ENCODE results near the gene BRD4. TPM values are rescaled to one million over a fixed set of nuclear protein-coding genes. Genes with fewer than 3 reads are reported as not detected.

BRD4 gene
- total RNA-seq, 1 donor from 2014 or later = 67.4 TPM

DNA sequence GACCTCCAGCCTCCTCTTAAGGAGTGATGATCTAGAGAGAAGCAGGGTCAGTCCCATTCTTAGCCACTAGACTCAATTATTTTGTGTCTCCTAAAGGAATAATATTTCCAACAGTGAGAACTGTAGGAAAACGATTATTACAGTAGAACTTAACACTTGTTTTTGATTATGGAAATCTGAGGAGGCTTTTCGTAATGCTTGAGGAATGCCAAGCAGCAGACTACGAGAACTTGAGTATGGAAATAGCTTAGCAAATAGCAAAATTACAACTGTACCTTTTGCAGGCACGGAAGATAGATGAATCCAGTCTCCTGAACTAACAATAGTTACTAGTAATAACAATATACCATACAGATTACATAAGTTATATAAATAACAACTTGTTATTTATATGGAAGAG is 12.2 kb downstream of the BRD4 start:
- intact Hi-C loops (cut with micrococcal nuclease) = no loop called here
- DNase-seq (no peak), ATAC-seq (no peak)

DNA sequence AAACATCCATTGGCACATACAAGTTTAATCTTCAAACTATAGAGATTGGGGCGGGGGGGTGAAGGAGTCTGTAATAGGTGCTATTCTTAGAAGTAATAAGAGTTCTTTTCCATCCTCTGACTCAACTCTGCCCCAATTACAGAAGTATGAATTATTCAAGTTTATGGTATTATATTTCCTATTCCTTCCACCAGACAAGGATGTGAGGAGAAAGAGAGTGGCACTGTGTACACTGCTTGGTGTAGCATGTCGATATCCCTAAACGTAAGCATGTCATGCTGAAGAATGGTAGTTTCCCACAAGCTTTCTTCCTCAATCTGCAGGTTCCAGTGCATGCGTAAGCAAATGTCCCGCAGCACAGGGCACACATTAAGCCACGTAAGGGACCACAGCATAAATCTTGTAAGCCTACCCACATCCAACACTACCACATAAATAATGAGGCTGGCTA is 14.1 kb downstream of the BRD4 start:
- DNase-seq (no peak), ATAC-seq (peak; percentile 11)
- intact Hi-C loops (cut with micrococcal nuclease) = no loop called here

DNA sequence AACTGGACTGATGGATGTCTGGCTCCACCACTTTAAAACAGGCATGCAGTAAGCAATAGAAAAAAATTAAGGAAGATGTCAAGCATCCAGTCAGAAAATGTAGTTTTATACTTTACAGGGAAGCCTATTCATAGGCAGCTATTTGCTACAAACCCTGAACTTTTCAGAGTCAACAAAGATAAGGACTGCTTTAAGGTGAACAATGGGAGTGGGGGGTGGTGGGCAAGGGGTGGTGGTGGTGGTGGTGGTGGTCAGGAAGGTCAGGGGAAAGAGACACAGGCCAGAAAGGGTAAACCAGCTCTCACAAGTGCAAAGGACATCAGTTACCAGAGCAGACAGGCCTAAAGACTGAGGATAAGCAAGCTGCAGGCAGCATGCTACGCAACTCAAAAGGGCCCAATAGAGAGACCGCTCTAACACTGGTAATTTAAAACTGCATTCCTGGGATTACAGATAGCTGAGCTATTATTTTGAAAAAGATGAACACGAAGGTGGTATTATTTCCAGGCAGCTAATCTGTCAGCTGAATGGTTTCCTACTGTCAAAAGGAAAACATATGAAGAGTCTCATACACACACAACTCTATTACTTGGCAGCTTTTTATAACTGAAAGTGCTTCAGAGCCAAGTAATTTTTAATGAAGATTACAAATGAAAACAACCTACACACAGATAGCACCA is 14.8 kb downstream of the BRD4 start:
- DNase-seq (no peak), ATAC-seq (peak; percentile 39)
- intact Hi-C loops (cut with micrococcal nuclease) = no loop called here

DNA sequence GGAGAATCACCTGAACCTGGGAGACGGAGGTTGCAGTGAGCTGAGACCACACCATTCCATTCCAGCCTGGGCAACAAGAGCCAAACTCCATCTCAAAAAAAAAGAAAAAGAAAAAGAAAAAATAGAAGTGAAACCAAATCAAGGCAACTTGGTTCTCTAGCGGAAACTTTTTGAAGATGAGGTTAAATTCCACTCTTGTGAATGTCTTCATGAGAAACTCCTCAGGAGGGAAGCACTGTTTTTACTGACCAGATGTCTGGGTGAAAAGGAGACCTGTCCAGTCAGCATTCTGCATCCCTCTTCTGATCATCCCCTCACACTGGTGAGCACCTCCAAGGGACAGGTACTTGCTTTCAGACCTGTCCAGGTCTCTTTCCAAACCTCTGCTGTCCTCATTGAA is 15.8 kb downstream of the BRD4 start:
- intact Hi-C loops (cut with micrococcal nuclease) = no loop called here
- ATAC-seq (no peak), DNase-seq (no peak)

DNA sequence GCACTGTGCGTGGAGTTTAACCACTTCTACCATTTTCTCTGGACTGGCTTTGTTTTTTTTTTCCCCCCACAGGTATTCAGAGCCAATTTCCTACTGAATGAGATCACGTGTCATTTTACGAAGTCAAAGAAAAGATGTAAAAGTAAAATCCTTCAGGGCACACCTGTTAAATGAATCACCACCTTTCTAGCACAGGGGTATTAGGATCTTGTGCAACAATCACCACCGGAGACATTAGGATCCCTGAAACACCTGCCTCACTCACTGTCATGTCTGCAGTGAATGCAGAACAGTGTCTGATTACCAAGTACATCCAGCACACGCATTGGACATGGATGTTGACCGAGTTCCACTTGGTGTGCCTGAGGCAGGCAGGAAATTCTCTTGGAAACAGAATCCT is 17.2 kb downstream of the BRD4 start:
- intact Hi-C loops (cut with micrococcal nuclease) = no loop called here
- DNase-seq = no peak
- no peak for ATAC-seq

DNA sequence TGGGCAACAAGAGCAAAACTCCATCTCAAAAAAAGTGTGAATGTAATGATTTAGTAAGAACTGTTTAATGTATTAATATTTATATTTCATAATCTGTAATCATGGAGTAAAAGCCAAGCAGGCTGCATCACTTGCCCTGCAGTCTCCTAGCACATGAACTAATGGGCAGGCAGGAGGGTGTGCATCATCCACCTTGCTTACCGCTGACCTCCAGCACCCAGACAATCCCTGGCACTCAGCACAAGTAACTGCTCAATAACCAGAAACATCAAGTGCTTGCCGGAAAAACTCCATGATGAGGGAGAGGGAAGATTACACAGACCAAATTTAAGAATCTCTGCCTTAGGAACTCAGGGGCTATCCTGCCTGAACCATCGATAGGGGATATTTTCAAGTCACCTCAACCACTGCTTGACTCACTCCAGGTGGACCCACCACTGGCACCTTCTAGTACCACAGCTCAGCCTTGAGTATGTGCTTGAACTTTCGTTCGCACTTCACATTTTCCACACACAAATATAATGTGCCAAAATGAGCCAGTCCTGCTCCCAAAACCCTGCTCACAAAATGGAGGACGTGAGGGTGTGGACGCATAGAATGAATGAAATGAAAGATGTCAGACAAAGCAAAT is 18.6 kb downstream of the BRD4 start:
- ATAC-seq (peak; percentile 22), DNase-seq (no peak)
- intact Hi-C loops (cut with micrococcal nuclease) = no loop called here

DNA sequence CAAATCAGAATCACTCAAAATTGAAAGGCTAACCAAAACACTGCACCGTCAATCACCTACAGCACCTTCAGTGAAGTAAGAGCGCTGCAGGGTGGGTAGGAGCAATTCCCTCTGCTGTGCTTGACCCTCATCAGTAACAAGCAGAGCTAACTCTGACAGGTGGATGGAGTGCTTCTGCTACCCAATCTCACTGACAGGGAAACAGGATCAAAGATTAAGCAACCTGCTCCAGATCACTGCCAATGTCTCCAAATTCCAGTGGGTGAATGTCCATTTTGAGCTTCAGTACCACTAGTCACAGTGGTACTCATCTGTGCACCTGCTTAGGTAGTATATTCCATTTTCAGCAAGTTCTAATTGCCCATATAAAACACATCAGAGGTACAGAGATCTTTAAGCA is 25.2 kb downstream of the BRD4 start:
- intact Hi-C loops (cut with micrococcal nuclease) = no loop called here
- DNase-seq (no peak), ATAC-seq (no peak)

DNA sequence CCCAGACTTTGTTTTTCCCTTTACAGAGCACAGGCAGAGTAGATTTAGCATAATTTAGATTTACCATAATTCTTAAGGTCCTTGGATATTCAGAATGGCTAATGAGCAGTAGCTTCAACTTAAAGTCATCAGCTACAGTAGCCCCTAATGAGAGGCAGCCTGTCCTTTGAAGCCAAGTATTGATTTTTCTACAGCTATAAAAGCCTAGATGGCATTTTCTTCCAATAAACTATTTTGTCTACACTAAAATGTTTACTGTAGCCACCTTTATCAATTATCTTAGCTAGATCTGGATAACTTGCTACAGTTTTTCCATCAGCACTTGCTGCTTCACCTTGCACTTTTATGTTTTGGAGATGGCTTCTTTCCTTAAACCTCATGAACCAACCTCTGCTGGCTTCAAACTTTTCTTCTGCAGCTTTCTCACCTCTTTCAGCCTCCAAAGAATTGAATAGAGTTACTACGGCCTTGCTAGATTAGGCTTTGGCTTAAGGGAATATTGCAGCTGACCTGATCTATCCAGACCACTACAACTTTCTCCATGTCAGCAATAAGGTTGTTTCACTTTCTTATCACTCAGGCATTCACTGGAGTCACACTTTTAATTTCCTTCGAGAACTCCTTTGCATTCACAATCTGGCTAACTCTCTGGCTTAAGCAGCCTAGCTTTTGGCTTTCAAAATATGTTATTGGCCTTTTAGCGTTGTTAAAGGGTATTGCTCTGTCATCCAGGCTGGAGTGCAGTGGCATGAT is 26.6 kb downstream of the BRD4 start:
- ATAC-seq (no peak), DNase-seq (no peak)
- intact Hi-C loops (cut with micrococcal nuclease) = no loop called here

DNA sequence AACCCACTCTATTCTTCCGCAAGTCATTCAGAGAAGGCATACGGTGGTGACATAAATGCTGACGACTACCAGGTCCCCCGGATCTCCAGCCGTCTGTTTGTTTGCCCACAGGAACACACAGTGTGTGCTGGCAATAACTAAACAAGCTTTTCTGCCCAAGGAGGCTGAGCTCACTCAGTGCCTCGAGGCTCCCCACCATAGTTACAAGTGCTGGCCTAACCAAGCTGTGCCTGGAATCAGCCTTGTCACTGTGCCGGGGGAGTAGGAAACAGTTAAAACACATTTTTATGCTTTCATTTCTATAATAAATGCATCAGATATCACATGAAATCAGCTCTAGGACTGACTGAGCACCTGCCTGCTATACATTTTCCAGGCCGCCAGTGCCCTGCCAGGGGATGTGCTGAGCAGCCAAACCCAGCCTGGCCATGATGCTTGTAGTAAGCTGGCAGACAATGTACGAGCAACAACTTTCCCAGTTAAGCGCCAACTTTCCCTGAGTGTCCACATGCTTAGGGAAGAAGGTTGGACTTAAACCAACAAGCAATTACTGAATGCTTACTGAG is 28.1 kb downstream of the BRD4 start:
- DNase-seq (peak; percentile 72), ATAC-seq (peak; percentile 86)
- intact Hi-C loops (cut with micrococcal nuclease) = no loop called here

DNA sequence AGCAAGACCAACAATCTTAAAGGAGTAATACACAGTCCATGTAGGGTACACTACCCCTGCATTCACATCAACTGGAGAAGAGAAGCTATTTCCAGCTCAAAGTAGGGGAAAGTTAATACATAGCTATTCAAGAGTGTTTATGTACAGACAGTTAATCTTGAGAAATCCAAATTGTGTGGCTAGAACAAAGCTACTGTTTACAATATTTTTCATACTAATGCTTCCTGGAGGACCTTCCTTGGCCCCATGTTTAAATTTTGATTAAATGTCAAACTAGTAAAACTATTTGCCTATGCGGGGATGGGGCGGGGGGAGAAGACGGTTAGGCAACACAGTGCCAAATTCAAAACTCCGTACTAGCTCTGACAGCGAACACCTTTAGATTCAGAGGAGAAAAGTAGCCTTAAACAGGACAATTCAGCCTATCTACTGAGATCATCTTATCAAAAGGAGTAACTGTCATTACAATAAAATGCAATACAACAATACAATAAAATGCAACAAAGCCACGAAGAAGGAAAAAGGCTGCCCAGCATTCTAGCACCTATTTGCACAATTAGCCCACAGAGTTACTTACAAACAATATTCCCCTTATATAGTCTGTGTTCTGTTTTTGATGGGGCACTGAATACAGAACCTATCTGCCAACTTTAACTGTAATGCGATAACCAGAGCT is 29.1 kb downstream of the BRD4 start:
- ATAC-seq (no peak), DNase-seq (no peak)

DNA sequence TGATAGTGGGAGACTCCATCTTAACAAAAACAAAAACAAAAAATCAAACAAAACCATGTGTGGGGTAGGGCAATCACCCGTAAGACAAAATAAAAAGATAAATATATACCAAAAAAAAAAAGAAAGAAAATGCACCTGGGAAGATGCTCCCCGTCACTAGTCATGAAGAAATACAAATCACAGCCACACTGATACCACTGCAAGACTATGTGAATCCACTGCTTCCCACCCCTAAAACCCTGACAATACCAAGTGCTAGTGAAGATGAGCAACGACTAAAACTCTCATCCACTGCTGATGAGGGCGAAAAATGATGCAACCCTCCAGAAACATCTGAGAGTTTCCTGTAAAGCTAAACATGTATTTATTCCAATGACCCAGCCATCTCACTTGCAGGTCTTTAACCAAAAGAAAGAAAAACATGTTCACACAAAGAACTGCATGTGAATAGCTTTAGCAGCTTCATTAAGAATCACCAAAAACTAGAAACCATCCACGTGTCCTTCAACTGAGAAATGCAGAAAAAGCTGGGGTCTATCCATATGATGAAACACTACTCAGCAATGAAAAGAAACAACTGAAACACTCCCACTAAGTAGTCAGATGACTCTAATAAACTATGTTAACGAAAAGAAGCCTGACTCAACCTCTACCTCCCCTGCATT is 31.7 kb downstream of the BRD4 start:
- DNase-seq = no peak
- intact Hi-C loops (cut with micrococcal nuclease) = no loop called here
- ATAC-seq = no peak

More for the DNA sequence above, 29.1 kb downstream of the BRD4 start:
- intact Hi-C loops (cut with micrococcal nuclease) = no loop called here

DNA sequence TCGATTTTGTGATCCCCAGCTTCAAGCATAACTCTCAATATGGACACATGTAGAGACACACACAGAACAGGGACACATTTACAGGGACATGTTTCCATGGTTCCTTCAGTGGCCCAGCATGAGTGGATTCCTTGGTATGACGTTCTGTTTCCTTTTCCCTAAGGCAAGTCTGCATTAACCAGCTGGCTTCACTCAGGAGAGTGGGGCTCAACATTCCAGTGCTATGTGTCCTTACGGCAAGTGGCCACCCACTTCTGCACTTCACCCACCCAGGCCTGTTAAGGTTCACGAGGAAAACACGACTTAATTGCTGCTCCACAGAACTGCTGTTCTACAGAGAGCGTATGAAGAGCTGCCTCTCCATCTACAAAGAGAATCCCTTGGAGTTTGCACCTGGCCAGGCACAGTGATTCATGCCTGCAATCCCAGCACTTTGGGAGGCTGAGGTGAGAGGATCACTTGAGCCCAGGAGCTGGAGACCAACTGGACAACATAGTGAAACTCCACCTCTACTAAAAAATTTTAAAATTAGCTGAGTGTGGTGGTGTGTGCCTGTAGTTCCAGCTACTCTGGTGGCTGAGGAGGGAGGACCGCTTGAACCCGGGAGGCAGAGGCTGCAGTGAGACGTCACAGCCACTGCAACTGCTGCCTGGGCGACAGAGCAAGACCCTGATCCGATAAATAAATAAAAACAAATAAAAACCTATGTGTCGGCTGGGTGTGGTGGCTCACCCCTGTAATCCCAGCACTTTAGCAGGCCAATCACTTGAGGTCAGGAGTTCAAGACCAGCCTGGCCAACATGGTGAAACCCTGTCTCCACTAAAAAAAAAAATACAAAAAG is 32.5 kb downstream of the BRD4 start:
- no peak for DNase-seq
- no peak for ATAC-seq
- intact Hi-C loops (cut with micrococcal nuclease) = no loop called here

DNA sequence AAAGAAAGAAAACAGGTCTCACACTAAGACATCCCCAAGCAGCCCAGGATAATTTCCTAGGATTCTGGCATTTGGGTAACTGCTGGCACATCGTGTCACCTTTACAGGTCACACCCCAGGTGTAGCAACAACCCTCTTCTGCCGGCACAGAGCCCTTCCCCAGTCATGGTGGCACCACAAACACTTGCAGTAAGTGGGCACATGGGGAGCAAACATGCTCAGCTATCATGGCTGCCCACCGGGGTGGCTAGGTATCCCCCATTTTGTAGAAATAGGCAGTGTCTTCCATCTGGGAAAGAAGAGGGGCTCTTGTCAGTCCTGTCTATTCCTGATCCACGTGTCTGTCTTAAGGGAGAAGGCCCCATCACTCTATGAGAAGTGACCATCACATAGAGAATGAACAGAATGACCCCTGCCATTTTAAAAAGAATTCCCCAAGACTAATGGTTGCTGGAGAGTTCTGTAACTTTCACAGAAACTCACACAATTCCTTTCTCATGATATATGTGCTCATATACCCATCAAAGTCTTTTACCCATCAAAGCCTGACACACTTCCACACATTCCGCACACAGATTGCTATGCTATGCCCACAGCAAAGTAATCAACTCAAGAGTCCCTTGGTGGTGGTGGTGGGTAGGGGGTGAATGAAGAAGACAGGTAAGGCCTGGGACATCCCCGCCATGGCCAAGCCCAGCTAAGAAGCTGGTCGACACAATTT is 33.3 kb downstream of the BRD4 start:
- DNase-seq = no peak
- no peak for ATAC-seq
- intact Hi-C loops (cut with micrococcal nuclease) = no loop called here

DNA sequence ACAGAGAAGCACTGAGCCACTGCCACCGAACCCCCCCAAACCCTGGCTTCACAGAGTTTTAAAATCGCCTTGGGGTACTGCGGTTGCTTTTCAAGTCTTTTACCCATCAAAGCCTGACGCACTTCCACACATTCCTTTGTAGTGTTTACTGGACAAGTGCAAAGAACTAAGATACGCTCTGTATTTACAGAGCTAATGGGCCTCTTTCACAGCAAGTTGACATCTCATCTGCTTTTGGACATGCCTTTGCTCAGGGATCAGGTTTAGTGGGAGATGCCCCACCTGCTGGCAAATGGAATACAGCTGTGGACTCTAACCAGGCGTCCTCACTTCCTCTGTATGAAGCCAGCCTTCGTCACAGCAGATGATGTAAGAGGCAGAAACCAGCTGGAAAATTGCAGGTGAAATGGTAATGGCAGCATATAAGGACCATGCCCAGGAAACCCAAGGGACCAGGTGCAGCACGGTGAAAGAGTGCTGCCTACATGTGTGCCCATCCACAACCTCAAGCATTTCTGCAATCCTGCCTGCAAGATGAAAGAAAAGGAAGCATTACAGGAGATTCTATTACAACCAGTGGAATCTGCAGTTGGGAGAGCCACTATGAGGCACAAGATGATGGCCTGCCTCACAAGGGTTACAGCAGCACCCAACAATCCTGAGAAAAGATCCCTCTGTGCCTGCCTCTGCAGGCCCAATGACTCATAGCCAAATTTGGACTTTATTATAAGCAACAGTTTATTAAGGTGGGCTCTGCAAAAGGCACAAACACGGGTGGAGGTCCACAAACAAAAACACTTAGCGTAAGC is 34.7 kb downstream of the BRD4 start:
- ATAC-seq (no peak), DNase-seq (no peak)
- intact Hi-C loops (cut with micrococcal nuclease) = no loop called here

DNA sequence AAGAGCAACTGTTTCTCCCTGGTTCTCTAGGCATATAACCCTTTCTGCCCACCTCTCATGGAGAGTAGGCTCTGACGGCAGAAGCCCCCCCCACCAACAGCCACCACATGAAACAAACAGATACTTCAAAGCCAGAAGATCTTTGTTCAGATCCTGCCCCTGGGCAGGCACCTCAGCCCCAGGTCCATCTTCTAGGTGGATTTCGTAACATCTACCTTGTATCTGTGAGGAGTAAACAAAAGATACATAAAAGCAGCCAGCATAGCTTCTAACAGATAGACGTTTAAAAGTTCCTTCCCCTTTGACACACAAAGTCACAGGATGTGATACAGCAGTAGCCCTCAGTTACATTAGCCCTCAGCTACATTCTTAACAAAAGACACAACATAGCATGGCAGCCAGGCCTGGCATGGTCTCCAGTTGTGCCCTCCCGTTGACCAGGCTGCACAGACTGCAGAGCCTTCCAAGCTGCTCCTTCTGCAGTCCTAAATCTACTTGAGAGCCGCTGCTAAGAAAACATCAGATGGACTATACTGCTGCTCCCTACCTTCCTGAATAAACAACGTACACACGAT is 35.4 kb downstream of the BRD4 start:
- DNase-seq = no peak
- intact Hi-C loops (cut with micrococcal nuclease) = no loop called here

DNA sequence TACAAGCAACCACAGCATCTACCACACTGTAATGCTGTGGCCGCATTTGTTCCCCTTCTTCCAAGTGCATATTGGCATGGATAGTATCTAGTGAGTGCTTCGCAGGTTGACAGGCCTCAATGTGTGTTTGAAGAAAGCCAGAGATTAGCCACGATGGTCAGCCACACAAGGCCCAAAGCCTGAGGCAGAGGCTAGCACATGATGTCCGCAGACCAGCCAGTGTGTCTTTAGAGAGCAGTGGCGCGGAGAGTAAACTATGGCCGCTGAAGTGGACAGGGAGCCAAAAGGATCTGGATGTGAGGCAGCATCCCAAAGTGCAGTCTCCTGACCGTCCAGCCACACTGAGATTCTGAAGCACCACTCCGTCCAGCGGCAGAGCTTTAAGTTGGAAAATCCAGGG is 36.0 kb downstream of the BRD4 start:
- intact Hi-C loops (cut with micrococcal nuclease) = no loop called here
- peak; percentile 68 for DNase-seq
- ATAC-seq = peak; percentile 76

More for the DNA sequence above, 35.4 kb downstream of the BRD4 start:
- ATAC-seq = no peak

All from left ventricle myocardium superior (tissue), 1 donor.